ENCODE data around the gene NOTCH1. TPM values are rescaled to one million over a fixed set of nuclear protein-coding genes. Genes with fewer than 3 reads are reported as not detected.

NOTCH1 gene
- total and polyA plus RNA-seq, 2 of the 13 experiments (the other 11 are each of a cell fraction or from before 2014, with no cell fraction given): 0.09 to 0.35 TPM

- H3K9ac ChIP-seq (ENCODE audit: insufficient read depth, low read depth, low read length): no peak overlapping the region
- ChIA-PET POLR2A (no interaction called here), CTCF (ENCODE audit: low intra/inter-chr PET ratio, low total read pairs) (no interaction called here)
- BruUV-seq (replicated peaks): no TSS peak
- in situ Hi-C loops (cut with HindIII; ENCODE audit: extremely low pct_ligation_motif_present, low pct_unique_long_range_greater_than_20kb): no loop called here
- no peak overlapping the region for H2AFZ ChIP-seq (ENCODE audit: low read length)
- FAIRE-seq: no peak
- no peak overlapping the region for H3K27ac ChIP-seq (ENCODE audit: extremely low read length, insufficient read depth, low read length)
- H4K20me1 ChIP-seq (ENCODE audit: insufficient read depth, low read length): no peaks in the 10 kb centered on the region
- no peaks in the 10 kb centered on the region for H3K9me3 ChIP-seq (ENCODE audit: low read length)
- 94% methylated on average over 8 of the region's 20 CpGs for WGBS (ENCODE audit: low lambda C conversion rate)
- no peak for DNase-seq (ENCODE audit: low spot score)
- peaks cover 0 to 1% of the 10 kb centered on the region in 2 experiments; a peak in 1 of 5 replicates for H3K27me3 ChIP-seq (ENCODE audit: control insufficient read depth in 1 of 2, insufficient read depth in 2 of 2, low read length in 2 of 2)
- no peaks in the 10 kb centered on the region for H3K36me3 ChIP-seq (replicated peaks in 1 of 2; ENCODE audit: control insufficient read depth in 1 of 2, insufficient read depth in 2 of 2, low read length in 2 of 2)
- ATAC-seq: peak; percentile 6; the same call in 1 of the 3 replicates
- no peak for TF ChIP-seq POLR2AphosphoS2 (IDR thresholded peaks at IDR 0.05; ENCODE audit: low read depth, low read length)
- TF ChIP-seq ZNF138 (CRISPR knock-in tag; IDR thresholded peaks at IDR 0.05; ENCODE audit: low read depth): no peak
- no peak for TF ChIP-seq HOXD1 (CRISPR knock-in tag; IDR thresholded peaks at IDR 0.05)
- no peak for TF ChIP-seq ZFP90 (CRISPR knock-in tag; IDR thresholded peaks at IDR 0.05; ENCODE audit: borderline replicate concordance)
- no peak for TF ChIP-seq ZNF569 (CRISPR knock-in tag; IDR thresholded peaks at IDR 0.05; ENCODE audit: borderline replicate concordance)
- no peak for TF ChIP-seq PAX8 (CRISPR knock-in tag; IDR thresholded peaks at IDR 0.05; ENCODE audit: borderline replicate concordance)
- TF ChIP-seq NFE2 (CRISPR knock-in tag; IDR thresholded peaks at IDR 0.05): no peak
- no peak for TF ChIP-seq HNF1A (IDR thresholded peaks at IDR 0.05; ENCODE audit: low read depth)
- TF ChIP-seq HNF1A (CRISPR knock-in tag; IDR thresholded peaks at IDR 0.05; ENCODE audit: borderline replicate concordance): no peak
- H3K4me1 ChIP-seq (ENCODE audit: insufficient read depth, low read length): peaks cover 17% of the 10 kb centered on the region
- intact Hi-C loops (cut with micrococcal nuclease; ENCODE audit: unreplicated experiment): no loop called here
- H3K4me2 ChIP-seq (ENCODE audit: low read depth, low read length): 0 out of 2 replicates have a peak overlapping the region, but pooled peaks have one; percentile 49
- no peak overlapping the region for H3K4me3 ChIP-seq (replicated peaks in 1 of 3; ENCODE audit: insufficient read depth in 1 of 3, low read depth in 2 of 3, low read length in 3 of 3)
- no peaks in the 10 kb centered on the region for H3K79me2 ChIP-seq (ENCODE audit: insufficient read depth, low read length)
These were observed 18.7 kb downstream of the NOTCH1 start for GRCh38 chr9:136527131-136527530.
